Measurements from ENCODE around the gene P2RY4. TPM values are rescaled to one million over a fixed set of nuclear protein-coding genes. Genes with fewer than 3 reads are reported as not detected.

The P2RY4 gene
- polyA plus RNA-seq, 1 of the 3 experiments (the other 2 are of a cell fraction) = 0.05 TPM

DNA sequence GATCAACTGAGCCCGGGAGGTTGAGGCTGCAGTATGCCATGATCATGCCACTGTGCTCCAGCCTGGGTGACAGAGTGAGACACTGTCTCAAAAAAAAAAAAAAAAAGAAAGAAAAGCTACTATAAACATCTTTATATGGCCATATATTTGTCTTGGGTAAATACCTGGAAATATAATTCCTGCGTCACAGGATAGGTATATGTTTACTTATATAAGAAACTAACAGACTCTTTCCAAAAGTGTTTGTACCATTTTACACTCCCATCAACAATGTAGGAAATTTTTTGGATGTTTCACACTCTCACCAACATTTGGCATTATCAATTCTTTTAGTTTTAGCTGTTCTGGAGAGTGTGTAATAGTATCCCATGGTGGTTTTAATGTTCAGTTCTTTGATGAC lies 12.8 kb downstream of the P2RY4 start:
- no peaks in the 10 kb centered on the region for H3K79me2 ChIP-seq (ENCODE audit: insufficient read depth)
- ChIA-PET POLR2A (no interaction called here), CTCF (interaction anchor here (1.0 kb wide), 1 partner anchor 11 kb away, joined by 3 read pairs; no protein-coding TSS in a partner anchor)
- no peak overlapping the region for H3K27ac ChIP-seq (ENCODE audit: low read depth in 2 of 2, low read length in 1 of 2)
- H3K4me1 ChIP-seq (ENCODE audit: control insufficient read depth in 1 of 2, insufficient read depth in 2 of 2, low read depth in 1 of 2, low read length in 1 of 2) = no peaks in the 10 kb centered on the region
- H3K9me3 ChIP-seq = no peaks in the 10 kb centered on the region
- H3K9ac ChIP-seq = no peak overlapping the region
- no peaks in the 10 kb centered on the region for H3K9me2 ChIP-seq
- no peaks in the 10 kb centered on the region for H4K20me1 ChIP-seq (ENCODE audit: insufficient read depth)
- H3K4me3 ChIP-seq (ENCODE audit: low read depth in 2 of 2, low read length in 1 of 2) = no peak overlapping the region
- H2AFZ ChIP-seq (ENCODE audit: low read depth) = no peak overlapping the region
- WGBS (ENCODE audit: low lambda C conversion rate) = 31% methylated on average over 2 of the region's 2 CpGs
- TF ChIP-seq RCOR1 (IDR thresholded peaks at IDR 0.05; ENCODE audit: low read length) (no peak), ELF1 (IDR thresholded peaks at IDR 0.05) (no peak), EP300 (IDR thresholded peaks at IDR 0.05; ENCODE audit: borderline replicate concordance in 1 of 2, low read depth in 1 of 2, low read length in 1 of 2) (no peak), TCF12 (IDR thresholded peaks at IDR 0.05) (no peak), SIN3A (IDR thresholded peaks at IDR 0.05; ENCODE audit: borderline replicate concordance, low read depth, low read length) (no peak), FOXM1 (IDR thresholded peaks at IDR 0.05; ENCODE audit: low read depth) (no peak), FOXJ3 (CRISPR knock-in tag; IDR thresholded peaks at IDR 0.05) (no peak), RFX5 (IDR thresholded peaks at IDR 0.05; ENCODE audit: low read length) (no peak), MXI1 (IDR thresholded peaks at IDR 0.05; ENCODE audit: low read depth, low read length) (no peak), POLR2AphosphoS5 (IDR thresholded peaks at IDR 0.05; ENCODE audit: low read depth, low read length) (no peak), MEF2A (IDR thresholded peaks at IDR 0.05; ENCODE audit: borderline replicate concordance, low read depth) (no peak), GABPA (IDR thresholded peaks at IDR 0.05; ENCODE audit: low read depth) (no peak), EZH2phosphoT487 (IDR thresholded peaks at IDR 0.05; ENCODE audit: borderline replicate concordance, low read depth) (no peak)
- TF ChIP-seq, protein P1, sequence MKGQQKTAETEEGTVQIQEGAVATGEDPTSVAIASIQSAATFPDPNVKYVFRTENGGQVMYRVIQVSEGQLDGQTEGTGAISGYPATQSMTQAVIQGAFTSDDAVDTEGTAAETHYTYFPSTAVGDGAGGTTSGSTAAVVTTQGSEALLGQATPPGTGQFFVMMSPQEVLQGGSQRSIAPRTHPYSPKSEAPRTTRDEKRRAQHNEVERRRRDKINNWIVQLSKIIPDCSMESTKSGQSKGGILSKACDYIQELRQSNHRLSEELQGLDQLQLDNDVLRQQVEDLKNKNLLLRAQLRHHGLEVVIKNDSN (IDR thresholded peaks at IDR 0.05; ENCODE audit: borderline replicate concordance, low read depth) = no peak
- TF ChIP-seq, protein P2, sequence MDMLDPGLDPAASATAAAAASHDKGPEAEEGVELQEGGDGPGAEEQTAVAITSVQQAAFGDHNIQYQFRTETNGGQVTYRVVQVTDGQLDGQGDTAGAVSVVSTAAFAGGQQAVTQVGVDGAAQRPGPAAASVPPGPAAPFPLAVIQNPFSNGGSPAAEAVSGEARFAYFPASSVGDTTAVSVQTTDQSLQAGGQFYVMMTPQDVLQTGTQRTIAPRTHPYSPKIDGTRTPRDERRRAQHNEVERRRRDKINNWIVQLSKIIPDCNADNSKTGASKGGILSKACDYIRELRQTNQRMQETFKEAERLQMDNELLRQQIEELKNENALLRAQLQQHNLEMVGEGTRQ (IDR thresholded peaks at IDR 0.05; ENCODE audit: borderline replicate concordance, low read depth, low read length) = no peak
- TF ChIP-seq, protein P3, sequence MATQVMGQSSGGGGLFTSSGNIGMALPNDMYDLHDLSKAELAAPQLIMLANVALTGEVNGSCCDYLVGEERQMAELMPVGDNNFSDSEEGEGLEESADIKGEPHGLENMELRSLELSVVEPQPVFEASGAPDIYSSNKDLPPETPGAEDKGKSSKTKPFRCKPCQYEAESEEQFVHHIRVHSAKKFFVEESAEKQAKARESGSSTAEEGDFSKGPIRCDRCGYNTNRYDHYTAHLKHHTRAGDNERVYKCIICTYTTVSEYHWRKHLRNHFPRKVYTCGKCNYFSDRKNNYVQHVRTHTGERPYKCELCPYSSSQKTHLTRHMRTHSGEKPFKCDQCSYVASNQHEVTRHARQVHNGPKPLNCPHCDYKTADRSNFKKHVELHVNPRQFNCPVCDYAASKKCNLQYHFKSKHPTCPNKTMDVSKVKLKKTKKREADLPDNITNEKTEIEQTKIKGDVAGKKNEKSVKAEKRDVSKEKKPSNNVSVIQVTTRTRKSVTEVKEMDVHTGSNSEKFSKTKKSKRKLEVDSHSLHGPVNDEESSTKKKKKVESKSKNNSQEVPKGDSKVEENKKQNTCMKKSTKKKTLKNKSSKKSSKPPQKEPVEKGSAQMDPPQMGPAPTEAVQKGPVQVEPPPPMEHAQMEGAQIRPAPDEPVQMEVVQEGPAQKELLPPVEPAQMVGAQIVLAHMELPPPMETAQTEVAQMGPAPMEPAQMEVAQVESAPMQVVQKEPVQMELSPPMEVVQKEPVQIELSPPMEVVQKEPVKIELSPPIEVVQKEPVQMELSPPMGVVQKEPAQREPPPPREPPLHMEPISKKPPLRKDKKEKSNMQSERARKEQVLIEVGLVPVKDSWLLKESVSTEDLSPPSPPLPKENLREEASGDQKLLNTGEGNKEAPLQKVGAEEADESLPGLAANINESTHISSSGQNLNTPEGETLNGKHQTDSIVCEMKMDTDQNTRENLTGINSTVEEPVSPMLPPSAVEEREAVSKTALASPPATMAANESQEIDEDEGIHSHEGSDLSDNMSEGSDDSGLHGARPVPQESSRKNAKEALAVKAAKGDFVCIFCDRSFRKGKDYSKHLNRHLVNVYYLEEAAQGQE (IDR thresholded peaks at IDR 0.05; ENCODE audit: low read depth, low read length) = no peak
- TF ChIP-seq, protein P4, sequence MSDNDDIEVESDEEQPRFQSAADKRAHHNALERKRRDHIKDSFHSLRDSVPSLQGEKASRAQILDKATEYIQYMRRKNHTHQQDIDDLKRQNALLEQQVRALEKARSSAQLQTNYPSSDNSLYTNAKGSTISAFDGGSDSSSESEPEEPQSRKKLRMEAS (IDR thresholded peaks at IDR 0.05; ENCODE audit: low read depth) = no peak
- TF ChIP-seq, protein P5, sequence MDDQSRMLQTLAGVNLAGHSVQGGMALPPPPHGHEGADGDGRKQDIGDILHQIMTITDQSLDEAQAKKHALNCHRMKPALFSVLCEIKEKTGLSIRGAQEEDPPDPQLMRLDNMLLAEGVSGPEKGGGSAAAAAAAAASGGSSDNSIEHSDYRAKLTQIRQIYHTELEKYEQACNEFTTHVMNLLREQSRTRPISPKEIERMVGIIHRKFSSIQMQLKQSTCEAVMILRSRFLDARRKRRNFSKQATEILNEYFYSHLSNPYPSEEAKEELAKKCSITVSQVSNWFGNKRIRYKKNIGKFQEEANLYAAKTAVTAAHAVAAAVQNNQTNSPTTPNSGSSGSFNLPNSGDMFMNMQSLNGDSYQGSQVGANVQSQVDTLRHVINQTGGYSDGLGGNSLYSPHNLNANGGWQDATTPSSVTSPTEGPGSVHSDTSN (IDR thresholded peaks at IDR 0.05) = no peak
- DNase-seq = no peak
- H3K27me3 ChIP-seq (ENCODE audit: insufficient read depth) = peaks cover 7% of the 10 kb centered on the region; the same call in 1 of the 2 replicates
- H3K4me2 ChIP-seq = no peak overlapping the region
- no peaks in the 10 kb centered on the region for H3F3A ChIP-seq (replicated peaks; ENCODE audit: insufficient read depth)
- no peaks in the 10 kb centered on the region for H3K36me3 ChIP-seq (replicated peaks in 1 of 2; ENCODE audit: control insufficient read depth in 1 of 2, insufficient read depth in 2 of 2, low read length in 1 of 2)

Data from SK-N-SH (cell line).